HG03280 (cell line): Measurements from ENCODE around the gene SLC25A27.

ENCODE experiments used
- ATAC-seq: cut with Tn5 transposase; IDR thresholded peaks from one replicate; pipeline ENCODE4 v1.9.1; 2021; ENCODE audit warnings: mild to moderate bottlenecking, moderate library complexity; ENCODE audit not compliant: unreplicated experiment

Gene SLC25A27

DNA sequence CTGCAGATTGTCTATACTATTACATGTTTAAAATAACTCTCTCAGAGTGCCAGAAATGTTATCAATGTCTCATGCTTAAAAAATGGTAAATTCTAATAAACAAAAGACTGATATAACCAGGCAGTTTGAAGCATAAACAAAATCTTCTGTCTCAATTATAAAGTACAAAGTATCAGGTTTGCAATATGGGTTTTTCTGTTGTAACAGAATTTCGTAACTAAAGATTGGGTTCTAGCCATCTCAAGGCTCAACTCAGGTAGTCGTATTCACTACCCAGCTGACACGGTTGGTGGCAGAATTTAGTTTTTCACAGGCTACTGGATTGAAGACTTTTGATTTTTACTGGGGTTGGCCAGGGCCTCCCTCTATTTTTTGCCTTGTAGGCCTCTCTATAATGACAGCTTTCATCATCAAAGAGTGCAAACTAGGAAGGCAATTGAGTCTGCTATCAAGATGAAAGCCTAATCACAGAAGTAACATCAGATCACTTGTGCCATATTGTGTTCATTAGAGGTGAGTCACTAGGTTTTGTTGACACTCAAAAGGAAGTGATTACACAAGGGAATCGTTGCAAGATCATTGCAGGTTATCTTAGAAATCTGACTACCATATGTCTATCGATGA is 3.8 kb upstream of the SLC25A27 start:
- ATAC-seq, result no peak

DNA sequence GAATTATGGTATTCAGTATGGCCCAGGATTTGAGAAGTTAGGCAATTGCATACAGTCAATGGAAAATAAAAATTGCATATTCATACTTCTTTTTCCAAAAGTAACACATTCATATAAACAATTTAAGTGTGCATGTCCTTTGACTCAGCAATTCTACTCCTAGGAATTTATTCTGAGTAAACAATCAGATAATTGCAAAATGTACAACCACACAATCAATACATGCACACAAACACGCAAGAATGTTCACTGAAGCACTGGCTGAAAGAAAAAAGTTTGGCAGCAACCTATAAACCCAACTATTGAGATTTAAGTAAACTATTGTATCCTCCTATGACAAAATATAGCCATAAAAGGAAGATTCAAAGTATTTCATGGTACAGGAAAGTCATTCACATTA is 1.8 kb upstream of the SLC25A27 start:
- no peak for ATAC-seq

DNA sequence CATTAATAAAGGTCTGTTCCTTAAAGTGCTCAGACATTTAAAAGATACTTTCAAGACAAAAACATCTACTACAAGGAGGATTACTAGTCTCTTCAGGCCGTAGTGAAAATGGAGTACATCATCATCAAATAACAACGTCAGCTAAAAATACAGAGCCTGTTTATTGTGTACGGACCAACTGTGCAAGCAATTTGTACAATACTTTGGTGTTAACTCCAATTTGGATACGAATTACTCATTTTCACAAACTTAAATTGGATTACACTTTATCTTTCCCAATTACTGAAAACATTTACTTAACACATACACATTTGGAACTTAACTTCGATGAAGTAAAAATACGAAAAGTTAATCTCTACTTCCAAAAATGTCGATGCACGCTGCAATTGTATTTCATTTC is 959 bp upstream of the SLC25A27 start:
- no peak for ATAC-seq

DNA sequence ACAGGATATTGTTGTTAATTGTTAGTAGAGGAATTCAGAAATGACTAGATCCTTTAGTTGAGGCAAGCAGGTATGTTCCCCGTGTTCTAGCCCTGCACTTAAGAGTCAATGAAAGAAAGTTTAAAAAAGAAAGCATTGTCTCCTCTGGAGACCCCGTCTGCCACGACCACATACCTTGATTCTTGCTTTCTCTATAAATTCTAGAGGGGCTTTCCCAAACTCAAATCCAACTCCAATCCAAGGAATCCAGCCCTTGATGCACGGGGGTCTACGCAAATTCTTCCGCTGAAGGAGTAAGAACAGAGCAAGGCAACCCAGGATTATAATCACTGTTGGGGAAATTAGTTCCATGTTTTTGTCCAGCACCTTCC is 558 bp upstream of the SLC25A27 start:
- no peak for ATAC-seq

DNA sequence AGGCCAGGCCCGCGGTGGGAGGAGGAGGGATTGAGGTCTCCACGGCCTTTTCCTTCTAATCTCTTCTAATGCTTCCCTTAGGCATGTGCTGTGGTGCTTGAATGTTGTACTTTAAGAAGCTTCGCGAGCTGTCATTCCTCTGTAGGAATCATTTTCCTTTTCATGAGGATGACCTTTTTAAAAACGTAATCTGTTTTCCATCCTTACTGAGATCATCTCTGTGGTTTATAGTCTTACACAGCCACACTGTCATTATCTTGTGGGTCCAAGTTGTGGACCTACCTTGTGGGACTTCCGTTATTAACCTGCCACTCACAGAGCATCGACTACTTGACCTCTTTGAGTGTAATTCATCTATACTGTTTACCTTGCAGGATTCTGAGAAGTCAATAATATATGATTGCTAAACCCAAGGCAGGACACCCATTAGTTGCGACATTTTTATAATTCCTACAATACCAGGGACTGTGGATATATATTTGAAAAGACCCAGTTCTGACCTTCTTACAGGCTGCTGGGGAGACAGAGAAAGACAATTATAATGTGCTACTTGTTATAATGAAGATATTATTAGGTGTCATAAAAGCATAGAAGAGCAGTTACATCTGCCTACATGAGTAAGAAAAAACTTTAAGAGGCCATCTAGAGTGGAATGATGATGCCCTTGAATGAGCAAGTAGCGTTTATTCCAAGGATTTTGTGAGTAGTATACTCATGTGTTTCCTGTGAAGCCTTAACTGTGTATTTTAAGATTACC is 842 bp downstream of the SLC25A27 start:
- ATAC-seq, result no peak

DNA sequence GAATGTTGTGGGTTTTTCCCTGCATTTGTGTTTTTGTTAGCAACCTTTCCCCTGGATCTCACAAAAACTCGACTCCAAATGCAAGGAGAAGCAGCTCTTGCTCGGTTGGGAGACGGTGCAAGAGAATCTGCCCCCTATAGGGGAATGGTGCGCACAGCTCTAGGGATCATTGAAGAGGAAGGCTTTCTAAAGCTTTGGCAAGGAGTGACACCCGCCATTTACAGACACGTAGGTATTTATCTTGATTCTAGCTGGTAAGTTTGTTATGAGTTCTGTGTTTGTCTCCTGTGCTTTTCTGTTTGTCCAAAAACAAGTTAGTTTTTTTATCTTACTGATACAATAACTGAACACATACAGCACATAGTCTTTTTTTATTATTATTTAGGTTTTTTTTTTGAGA is 3.0 kb downstream of the SLC25A27 start:
- ATAC-seq, result no peak

DNA sequence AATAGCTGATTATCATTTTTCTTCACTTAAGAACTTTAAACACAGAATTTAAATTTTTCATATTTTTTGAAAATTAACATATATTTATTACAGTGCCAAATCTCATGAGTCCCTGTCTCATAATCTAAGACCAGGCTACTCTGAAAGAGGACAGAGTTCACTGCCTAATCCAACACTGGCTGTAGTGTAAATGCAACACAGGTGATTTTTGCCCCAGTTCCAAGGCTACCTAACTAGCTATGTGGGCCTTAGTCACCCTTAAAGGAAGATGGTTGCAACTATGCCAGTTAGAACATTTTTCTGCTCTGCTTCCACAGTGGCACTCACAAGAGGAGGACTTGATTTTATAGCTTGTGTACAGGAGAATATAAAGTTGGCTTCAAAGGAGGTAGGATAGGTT is 4.9 kb downstream of the SLC25A27 start:
- ATAC-seq, result no peak

DNA sequence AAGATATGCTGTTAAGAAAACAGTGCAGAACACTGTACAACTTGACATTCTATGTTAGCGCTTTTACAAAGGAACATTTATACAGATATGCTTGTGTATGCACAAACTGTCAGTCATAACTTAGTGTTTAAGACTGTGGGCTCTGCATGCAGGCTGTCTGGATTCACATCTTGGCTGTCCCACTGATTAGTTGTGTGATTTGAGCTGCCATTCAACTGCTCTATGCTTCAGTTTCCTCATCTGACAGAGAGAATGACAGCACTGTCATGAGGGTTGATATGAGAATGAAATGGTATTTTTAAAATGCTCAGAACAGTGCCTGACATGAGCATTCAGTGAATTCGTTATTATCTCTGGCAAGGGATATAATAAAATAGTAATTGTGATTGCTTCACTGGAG is 8.7 kb downstream of the SLC25A27 start:
- no peak for ATAC-seq

DNA sequence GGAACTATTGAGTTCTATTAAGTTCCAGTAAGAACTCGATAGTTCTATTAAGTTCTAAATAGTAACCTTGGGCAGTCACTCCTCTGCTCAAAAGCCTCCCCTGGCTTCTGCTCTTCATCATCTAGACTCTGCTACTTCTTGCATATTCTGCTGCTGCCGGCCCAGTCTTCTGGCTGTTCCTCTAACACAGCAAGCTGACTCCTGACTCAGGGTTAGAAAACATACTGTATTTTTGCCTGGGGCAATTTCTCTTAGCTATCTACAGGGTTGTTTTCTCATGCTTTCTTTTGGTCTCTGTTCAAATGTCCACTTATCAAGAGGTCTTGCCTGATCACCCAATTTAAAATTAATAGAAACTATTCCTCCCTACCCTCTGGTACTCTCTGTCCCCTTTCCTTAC is 14.6 kb downstream of the SLC25A27 start:
- ATAC-seq, result no peak

DNA sequence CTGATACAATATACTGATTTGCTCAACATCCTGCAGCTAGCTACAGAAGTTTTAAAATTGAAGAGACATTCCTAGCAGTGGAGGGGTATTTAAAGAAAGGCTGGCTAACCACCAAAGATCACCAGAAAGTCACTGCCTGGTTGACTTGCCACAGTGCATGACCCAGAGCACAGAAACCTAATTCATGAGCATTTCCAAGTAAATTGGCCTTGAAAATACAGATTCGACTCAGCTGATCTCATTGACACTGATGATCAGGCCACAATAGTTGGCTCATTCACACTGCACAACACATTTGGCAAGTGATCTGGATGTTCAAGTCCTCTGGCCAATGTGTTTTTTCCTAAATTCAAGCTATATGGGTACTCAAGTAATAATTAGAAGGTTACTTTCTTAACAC is 21.6 kb downstream of the SLC25A27 start:
- no peak for ATAC-seq

DNA sequence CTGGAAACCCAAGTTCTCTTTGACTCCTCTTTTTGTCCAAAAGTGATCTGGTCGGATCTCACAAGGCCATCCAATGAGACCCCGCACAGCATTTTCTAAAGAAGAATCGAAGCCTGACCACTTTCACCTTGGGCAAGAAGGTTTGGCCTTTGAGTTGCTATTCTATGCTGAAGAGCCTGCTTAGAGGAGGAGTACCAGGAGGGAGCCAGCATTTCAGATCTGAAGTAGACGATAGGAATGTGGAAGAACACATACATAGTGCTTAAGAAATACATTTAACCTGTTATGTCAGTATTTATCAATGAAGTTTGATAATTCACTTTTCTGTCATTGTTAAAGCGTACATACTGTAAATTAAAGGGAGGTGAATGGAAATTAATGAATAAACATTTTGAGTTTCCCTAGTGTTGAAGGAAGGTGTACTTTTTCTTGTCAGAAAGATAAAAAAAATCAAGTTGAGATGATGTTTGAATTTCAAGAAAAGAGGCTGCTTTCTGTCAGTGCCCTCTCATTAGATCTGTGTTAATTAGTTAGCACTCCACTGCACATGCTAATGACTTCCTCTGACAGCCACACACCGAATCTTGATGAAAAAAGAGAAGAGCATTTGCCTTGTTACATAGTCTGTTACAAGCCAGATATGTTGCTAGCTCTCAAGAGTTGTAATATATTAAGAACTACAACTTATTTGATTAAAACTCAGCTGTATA is 24.0 kb downstream of the SLC25A27 start:
- no peak for ATAC-seq

DNA sequence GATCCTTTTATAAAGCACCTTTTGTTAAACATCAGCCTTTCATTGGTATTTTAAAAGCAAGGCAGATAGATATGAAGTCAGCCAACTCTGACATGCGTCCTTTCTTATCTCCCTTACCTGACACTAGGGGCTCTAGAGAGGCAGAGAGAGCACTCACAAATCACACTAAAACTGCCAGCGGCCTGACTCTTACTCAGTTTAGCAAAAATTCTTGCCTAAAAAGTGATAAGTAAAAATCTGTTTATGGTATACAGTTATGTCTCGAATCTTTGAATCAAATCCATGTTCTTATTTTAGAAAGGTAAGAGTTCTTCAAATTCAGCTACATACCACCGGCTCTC is 24.5 kb downstream of the SLC25A27 start:
- ATAC-seq, result no peak

DNA sequence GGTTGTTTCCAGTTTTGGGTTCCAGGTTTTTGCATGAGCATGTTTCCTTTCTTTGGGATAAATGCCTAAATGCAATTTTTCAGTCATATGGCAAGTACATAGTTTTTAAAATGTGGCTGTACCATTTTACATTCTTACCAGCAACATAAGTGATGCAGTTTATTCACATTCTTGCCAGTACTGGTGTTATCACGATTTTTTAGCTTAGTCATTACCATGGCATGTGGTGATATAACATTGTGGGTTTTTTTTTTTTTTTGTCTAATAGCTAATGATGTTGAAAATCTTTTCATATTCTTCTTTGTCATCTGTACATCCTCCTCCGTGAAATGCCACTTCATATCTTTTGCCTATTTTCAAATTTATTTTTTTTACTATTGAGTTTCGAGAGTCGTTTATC is 32.0 kb downstream of the SLC25A27 start:
- ATAC-seq, result no peak

DNA sequence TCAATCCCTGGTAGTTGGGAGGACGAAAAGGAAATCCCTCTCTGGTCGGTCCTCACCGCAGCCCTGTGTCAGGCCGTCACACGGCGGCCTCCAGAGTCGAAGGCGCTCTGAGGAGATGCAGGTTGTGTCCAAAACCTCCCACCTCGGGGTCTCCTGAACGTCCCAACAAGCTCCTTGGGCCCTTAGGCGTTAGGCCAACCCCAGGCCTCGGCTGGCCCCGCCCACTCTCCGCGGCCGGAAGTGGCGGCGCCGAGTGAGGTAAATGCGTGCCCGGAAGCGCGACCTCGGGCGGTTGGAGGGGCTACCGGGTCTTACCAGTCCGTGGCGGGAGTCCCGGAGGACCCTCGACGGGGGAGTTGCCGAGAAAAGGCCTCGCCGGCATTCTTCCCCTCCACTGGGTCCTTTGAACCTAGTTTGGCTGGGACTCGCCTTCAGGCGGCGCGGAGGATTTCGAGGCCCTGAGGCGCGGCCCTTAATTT is 34.9 kb downstream of the SLC25A27 start, which contains the start of gene TDRD6:
TSS of gene TDRD6 (plus strand) at position 267 of the 479 bp plus-strand sequence. CDS start 244 bp downstream, outside the sequence.
- no peak for ATAC-seq

DNA sequence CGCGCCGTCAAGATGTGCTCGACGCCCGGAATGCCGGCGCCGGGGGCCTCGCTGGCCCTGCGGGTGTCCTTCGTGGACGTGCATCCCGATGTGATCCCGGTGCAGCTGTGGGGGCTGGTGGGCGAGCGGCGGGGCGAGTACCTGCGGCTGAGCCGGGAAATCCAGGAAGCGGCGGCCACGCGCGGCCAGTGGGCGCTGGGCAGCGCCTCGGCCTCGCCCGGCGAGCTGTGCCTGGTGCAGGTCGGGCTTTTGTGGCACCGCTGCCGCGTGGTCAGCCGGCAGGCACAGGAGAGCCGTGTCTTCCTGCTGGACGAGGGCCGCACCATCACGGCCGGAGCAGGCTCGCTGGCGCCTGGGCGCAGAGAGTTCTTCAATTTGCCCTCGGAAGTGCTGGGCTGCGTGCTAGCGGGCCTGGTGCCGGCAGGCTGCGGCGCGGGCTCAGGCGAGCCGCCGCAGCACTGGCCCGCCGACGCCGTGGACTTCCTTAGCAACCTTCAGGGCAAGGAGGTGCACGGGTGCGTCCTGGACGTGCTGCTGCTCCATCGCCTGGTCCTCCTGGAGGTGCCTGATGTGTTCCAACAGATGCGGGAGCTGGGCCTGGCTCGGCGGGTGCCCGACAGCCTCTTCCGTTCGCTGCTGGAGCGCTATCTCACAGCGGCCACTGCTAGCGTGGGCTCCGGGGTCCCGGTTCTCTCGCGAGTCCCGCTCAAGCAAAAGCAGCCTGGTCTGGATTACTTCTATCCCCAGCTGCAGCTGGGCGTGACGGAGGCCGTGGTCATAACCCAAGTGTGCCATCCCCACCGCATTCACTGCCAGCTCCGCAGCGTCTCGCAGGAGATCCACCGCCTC is 35.6 kb downstream of the SLC25A27 start:
- no peak for ATAC-seq

DNA sequence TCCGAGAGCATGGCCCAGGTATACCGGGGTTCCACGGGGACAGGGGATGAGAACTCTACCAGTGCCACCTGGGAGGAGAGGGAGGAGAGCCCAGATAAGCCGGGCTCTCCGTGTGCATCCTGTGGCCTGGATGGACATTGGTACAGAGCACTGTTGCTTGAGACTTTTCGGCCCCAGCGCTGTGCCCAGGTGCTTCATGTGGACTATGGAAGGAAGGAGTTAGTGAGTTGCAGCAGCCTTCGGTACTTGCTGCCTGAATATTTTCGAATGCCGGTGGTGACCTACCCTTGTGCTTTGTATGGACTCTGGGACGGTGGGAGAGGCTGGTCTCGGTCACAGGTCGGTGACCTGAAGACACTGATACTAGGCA is 36.2 kb downstream of the SLC25A27 start:
- no peak for ATAC-seq

DNA sequence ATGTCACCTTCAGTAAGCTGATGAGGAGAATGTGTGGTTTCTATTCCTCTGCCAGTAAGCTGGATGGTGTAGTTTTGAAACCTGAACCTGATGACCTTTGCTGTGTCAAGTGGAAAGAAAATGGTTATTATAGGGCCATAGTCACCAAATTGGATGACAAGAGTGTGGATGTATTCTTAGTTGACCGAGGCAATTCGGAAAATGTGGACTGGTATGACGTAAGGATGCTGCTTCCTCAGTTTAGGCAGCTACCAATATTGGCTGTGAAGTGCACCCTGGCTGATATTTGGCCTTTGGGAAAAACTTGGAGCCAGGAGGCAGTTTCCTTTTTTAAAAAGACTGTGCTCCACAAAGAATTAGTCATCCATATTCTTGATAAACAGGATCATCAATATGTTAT is 36.9 kb downstream of the SLC25A27 start:
- ATAC-seq, result no peak

DNA sequence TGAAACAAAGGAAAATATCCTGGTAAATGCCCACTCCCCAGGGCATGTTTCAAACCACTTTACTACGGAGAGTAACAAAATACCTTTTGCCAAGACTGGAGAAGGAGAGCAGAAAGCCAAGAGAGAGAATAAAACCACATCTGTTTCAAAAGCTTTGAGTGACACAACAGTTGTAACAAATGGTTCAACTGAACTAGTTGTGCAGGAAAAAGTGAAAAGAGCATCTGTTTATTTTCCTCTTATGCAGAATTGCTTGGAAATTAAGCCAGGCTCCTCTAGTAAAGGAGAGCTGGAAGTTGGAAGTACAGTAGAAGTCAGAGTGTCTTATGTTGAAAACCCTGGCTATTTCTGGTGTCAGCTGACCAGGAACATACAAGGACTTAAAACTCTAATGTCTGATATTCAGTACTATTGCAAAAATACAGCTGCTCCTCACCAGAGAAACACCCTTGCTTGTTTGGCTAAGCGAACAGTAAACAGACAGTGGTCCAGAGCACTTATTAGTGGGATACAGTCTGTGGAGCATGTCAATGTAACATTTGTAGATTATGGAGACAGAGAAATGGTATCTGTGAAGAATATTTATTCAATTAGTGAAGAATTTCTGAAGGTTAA is 37.5 kb downstream of the SLC25A27 start:
- ATAC-seq, result no peak

DNA sequence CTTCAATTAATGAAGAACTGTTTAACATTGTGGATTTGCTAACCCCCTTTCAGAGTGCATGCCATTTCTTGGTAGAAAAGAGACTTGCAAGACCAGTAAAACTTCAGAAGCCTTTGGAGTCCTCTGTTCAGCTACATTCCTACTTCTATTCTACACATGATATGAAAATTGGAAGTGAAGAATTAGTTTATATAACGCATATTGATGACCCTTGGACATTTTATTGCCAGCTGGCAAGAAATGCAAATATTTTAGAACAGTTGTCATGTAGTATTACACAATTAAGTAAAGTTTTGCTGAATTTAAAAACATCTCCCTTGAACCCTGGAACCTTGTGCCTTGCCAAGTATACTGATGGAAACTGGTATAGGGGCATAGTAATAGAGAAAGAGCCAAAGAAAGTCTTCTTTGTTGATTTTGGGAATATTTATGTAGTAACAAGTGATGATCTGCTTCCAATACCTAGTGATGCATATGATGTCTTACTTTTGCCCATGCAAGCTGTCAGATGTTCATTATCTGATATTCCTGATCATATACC is 38.2 kb downstream of the SLC25A27 start:
- ATAC-seq, result no peak

DNA sequence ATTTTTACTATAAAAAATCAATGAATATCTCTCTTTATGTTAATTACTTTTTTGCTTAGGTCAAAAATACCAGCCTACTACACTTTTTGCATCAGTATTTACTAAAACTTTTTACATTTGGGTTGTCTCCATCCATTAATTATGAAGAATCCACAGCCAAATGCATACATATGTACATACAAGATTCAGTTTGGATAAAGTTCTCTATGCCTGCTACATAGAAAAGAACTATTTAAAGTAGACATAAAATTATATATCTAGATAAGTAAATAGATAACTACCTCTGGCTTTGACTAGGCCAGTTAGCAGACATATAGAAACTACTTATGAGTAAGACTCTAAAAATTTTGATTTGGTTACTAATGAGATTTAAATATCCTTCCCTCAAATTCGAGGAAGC is 47.2 kb downstream of the SLC25A27 start:
- no peak for ATAC-seq

DNA sequence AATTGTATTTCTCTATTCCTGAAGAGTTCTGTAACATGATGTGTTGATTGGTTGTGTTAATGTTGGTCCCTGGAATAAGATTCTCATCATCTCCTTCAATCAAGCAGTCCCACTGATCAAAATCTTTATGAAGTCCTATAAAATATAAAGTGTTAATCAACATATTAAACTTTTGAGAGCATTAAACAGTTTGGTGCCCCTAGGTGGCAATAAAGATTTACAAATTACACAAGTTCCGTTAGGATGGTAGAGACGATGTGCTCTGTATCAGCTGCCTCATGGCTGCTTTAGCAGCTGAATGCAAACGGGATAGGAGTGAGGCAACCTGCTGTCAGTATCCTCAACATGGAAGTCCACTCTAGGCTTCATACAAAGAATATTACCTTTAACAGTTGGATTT is 51.8 kb downstream of the SLC25A27 start:
- no peak for ATAC-seq
